ENCODE data around the gene DNAL4.

DNAL4 gene

GRCh38 chr22:38828616-38829205 lies 34.8 kb upstream of the DNAL4 start:
- FAIRE-seq (no peak), DNase-seq (ENCODE audit: insufficient read length, low spot score) (no peak)
- TF ChIP-seq PAX5 (IDR thresholded peaks at IDR 0.05; ENCODE audit: insufficient read depth, low read length, severe bottlenecking), result no peak
- no peak for TF ChIP-seq SPI1 (IDR thresholded peaks at IDR 0.05; ENCODE audit: low read depth, low read length)
- TF ChIP-seq POU2F2 (IDR thresholded peaks at IDR 0.05; ENCODE audit: low read depth, low read length), result no peak
- TF ChIP-seq POLR2AphosphoS5 (IDR thresholded peaks at IDR 0.05; ENCODE audit: low read depth, low read length), result no peak
- TF ChIP-seq TAF1 (IDR thresholded peaks at IDR 0.05; ENCODE audit: low read depth, low read length), result no peak
- no peak for TF ChIP-seq POLR2A (IDR thresholded peaks at IDR 0.05; ENCODE audit: low read depth, low read length)

- no peak for TF ChIP-seq SPI1 (IDR thresholded peaks at IDR 0.05; ENCODE audit: low read depth, low read length)
- TF ChIP-seq POU2F2 (IDR thresholded peaks at IDR 0.05; ENCODE audit: low read depth, low read length), result no peak
- no peak for TF ChIP-seq POLR2A (IDR thresholded peaks at IDR 0.05; ENCODE audit: low read depth, low read length)
- TF ChIP-seq TAF1 (IDR thresholded peaks at IDR 0.05; ENCODE audit: low read depth, low read length), result no peak
- no peak for TF ChIP-seq PAX5 (IDR thresholded peaks at IDR 0.05; ENCODE audit: insufficient read depth, low read length, severe bottlenecking)
- no peak for TF ChIP-seq POLR2AphosphoS5 (IDR thresholded peaks at IDR 0.05; ENCODE audit: low read depth, low read length)
- FAIRE-seq (no peak), DNase-seq (ENCODE audit: insufficient read length, low spot score) (no peak)
Measured at GRCh38 chr22:38828191-38828590, 34.2 kb upstream of the DNAL4 start.

GRCh38 chr22:38827510-38827909 lies 33.6 kb upstream of the DNAL4 start:
- no peak for TF ChIP-seq SPI1 (IDR thresholded peaks at IDR 0.05; ENCODE audit: low read depth, low read length)
- TF ChIP-seq TAF1 (IDR thresholded peaks at IDR 0.05; ENCODE audit: low read depth, low read length), result no peak
- no peak for TF ChIP-seq POU2F2 (IDR thresholded peaks at IDR 0.05; ENCODE audit: low read depth, low read length)
- no peak for TF ChIP-seq POLR2AphosphoS5 (IDR thresholded peaks at IDR 0.05; ENCODE audit: low read depth, low read length)
- TF ChIP-seq POLR2A (IDR thresholded peaks at IDR 0.05; ENCODE audit: low read depth, low read length), result no peak
- no peak for TF ChIP-seq PAX5 (IDR thresholded peaks at IDR 0.05; ENCODE audit: insufficient read depth, low read length, severe bottlenecking)

GRCh38 chr22:38826801-38827200 lies 32.9 kb upstream of the DNAL4 start:
- FAIRE-seq (no peak), DNase-seq (ENCODE audit: insufficient read length, low spot score) (no peak)
- TF ChIP-seq TAF1 (IDR thresholded peaks at IDR 0.05; ENCODE audit: low read depth, low read length) (no peak), POU2F2 (IDR thresholded peaks at IDR 0.05; ENCODE audit: low read depth, low read length) (no peak), POLR2A (IDR thresholded peaks at IDR 0.05; ENCODE audit: low read depth, low read length) (no peak), POLR2AphosphoS5 (IDR thresholded peaks at IDR 0.05; ENCODE audit: low read depth, low read length) (no peak), PAX5 (IDR thresholded peaks at IDR 0.05; ENCODE audit: insufficient read depth, low read length, severe bottlenecking) (no peak), SPI1 (IDR thresholded peaks at IDR 0.05; ENCODE audit: low read depth, low read length) (no peak)

More at GRCh38 chr22:38827510-38827909, 33.6 kb upstream of the DNAL4 start:
- DNase-seq (ENCODE audit: insufficient read length, low spot score) (no peak), FAIRE-seq (no peak)

GRCh38 chr22:38826386-38826785 lies 32.4 kb upstream of the DNAL4 start:
- TF ChIP-seq POU2F2 (IDR thresholded peaks at IDR 0.05; ENCODE audit: low read depth, low read length) (no peak), POLR2AphosphoS5 (IDR thresholded peaks at IDR 0.05; ENCODE audit: low read depth, low read length) (no peak), PAX5 (IDR thresholded peaks at IDR 0.05; ENCODE audit: insufficient read depth, low read length, severe bottlenecking) (no peak), POLR2A (IDR thresholded peaks at IDR 0.05; ENCODE audit: low read depth, low read length) (no peak), SPI1 (IDR thresholded peaks at IDR 0.05; ENCODE audit: low read depth, low read length) (no peak), TAF1 (IDR thresholded peaks at IDR 0.05; ENCODE audit: low read depth, low read length) (no peak)
- DNase-seq (ENCODE audit: insufficient read length, low spot score) (no peak), FAIRE-seq (no peak)

GRCh38 chr22:38824585-38824984 lies 30.6 kb upstream of the DNAL4 start:
- DNase-seq (ENCODE audit: insufficient read length, low spot score) (peak; percentile 71), FAIRE-seq (no peak)
- TF ChIP-seq POU2F2 (IDR thresholded peaks at IDR 0.05; ENCODE audit: low read depth, low read length), result no peak
- no peak for TF ChIP-seq POLR2AphosphoS5 (IDR thresholded peaks at IDR 0.05; ENCODE audit: low read depth, low read length)
- TF ChIP-seq TAF1 (IDR thresholded peaks at IDR 0.05; ENCODE audit: low read depth, low read length), result no peak
- no peak for TF ChIP-seq SPI1 (IDR thresholded peaks at IDR 0.05; ENCODE audit: low read depth, low read length)
- no peak for TF ChIP-seq PAX5 (IDR thresholded peaks at IDR 0.05; ENCODE audit: insufficient read depth, low read length, severe bottlenecking)
- TF ChIP-seq POLR2A (IDR thresholded peaks at IDR 0.05; ENCODE audit: low read depth, low read length), result no peak

GRCh38 chr22:38823637-38824036 lies 29.7 kb upstream of the DNAL4 start:
- no peak for DNase-seq (ENCODE audit: insufficient read length, low spot score)
- no peak for FAIRE-seq
- TF ChIP-seq POU2F2 (IDR thresholded peaks at IDR 0.05; ENCODE audit: low read depth, low read length) (no peak), SPI1 (IDR thresholded peaks at IDR 0.05; ENCODE audit: low read depth, low read length) (no peak), TAF1 (IDR thresholded peaks at IDR 0.05; ENCODE audit: low read depth, low read length) (no peak), POLR2A (IDR thresholded peaks at IDR 0.05; ENCODE audit: low read depth, low read length) (no peak), POLR2AphosphoS5 (IDR thresholded peaks at IDR 0.05; ENCODE audit: low read depth, low read length) (no peak), PAX5 (IDR thresholded peaks at IDR 0.05; ENCODE audit: insufficient read depth, low read length, severe bottlenecking) (no peak)

- DNase-seq (ENCODE audit: insufficient read length, low spot score) (no peak), FAIRE-seq (no peak)
- TF ChIP-seq POLR2AphosphoS5 (IDR thresholded peaks at IDR 0.05; ENCODE audit: low read depth, low read length) (no peak), POU2F2 (IDR thresholded peaks at IDR 0.05; ENCODE audit: low read depth, low read length) (no peak), TAF1 (IDR thresholded peaks at IDR 0.05; ENCODE audit: low read depth, low read length) (no peak), POLR2A (IDR thresholded peaks at IDR 0.05; ENCODE audit: low read depth, low read length) (no peak)
Measured at GRCh38 chr22:38823076-38823475, 29.1 kb upstream of the DNAL4 start.

- no peak for TF ChIP-seq PAX5 (IDR thresholded peaks at IDR 0.05; ENCODE audit: insufficient read depth, low read length, severe bottlenecking)
- TF ChIP-seq SPI1 (IDR thresholded peaks at IDR 0.05; ENCODE audit: low read depth, low read length), result no peak
- no peak for TF ChIP-seq POU2F2 (IDR thresholded peaks at IDR 0.05; ENCODE audit: low read depth, low read length)
- TF ChIP-seq POLR2A (IDR thresholded peaks at IDR 0.05; ENCODE audit: low read depth, low read length), result no peak
- no peak for TF ChIP-seq POLR2AphosphoS5 (IDR thresholded peaks at IDR 0.05; ENCODE audit: low read depth, low read length)
- TF ChIP-seq TAF1 (IDR thresholded peaks at IDR 0.05; ENCODE audit: low read depth, low read length), result no peak
- FAIRE-seq (no peak), DNase-seq (ENCODE audit: insufficient read length, low spot score) (no peak)
Measured at GRCh38 chr22:38820020-38820419, 26.1 kb upstream of the DNAL4 start.

Measured in GM12891 (cell line).